Vagina (tissue), 2 donors: ENCODE measurements around the gene P2RX7.

ENCODE experiments used
- CTCF ChIP-seq, 3 experiments: fragments of 450-650 bp in 2 of 3; fragments of 200-600 bp in 1 of 3; sonication (generic) in 1 of 3; IDR thresholded peaks; one replicate each; pipeline ENCODE4 v1.5.1; 2017 to 2019; ENCODE audit warnings: antibody characterized with exemption in 3 of 3, mild to moderate bottlenecking in 2 of 3, moderate library complexity in 2 of 3
- POLR2A ChIP-seq, 2 donors: fragments of 450-650 bp; IDR thresholded peaks; one replicate each; pipeline ENCODE4 v1.6.1; 2017; ENCODE audit warnings: antibody characterized with exemption in 2 of 2, mild to moderate bottlenecking in 2 of 2, moderate library complexity in 2 of 2
- POLR2AphosphoS5 ChIP-seq, 2 donors: sonication (generic); formaldehyde crosslinking; IDR thresholded peaks; one replicate each; pipeline ENCODE4 v1.9.0; 2017; ENCODE audit warnings: antibody characterized with exemption in 2 of 2, mild to moderate bottlenecking in 2 of 2, low read depth in 1 of 2; ENCODE audit not compliant: insufficient read depth in 1 of 2

GRCh38 chr12:121230538-121230907 is 97.8 kb downstream of the P2RX7 start:
- TF ChIP-seq POLR2A (IDR thresholded peaks at IDR 0.05) (no peak), CTCF (IDR thresholded peaks at IDR 0.05) (peak in 1 of 3 experiments; percentile 16), POLR2AphosphoS5 (IDR thresholded peaks at IDR 0.05; ENCODE audit: insufficient read depth in 1 of 2, low read depth in 1 of 2) (no peak)
